Esophagus muscularis mucosa (tissue), 4 donors: ENCODE results near the gene DTNA. TPM values are rescaled to one million over a fixed set of nuclear protein-coding genes. Genes with fewer than 3 reads are reported as not detected.
"Not testable (repeated sequence)": the region's sequence is repeated elsewhere in the genome, so short reads cannot be mapped to it uniquely, and the experiment has no call there.

Experiments used
- DNase-seq: peaks from one replicate; pipeline ENCODE4 v3.0.0-alpha.2; 2017; ENCODE audit errors: extremely low spot score
- H3K27ac ChIP-seq, 4 donors: fragments of 200-600 bp; sonication (generic); replicated peaks in 1 of 4; 1 replicate in 3 of 4; 2 replicates in 1 of 4; pipeline ENCODE4 v1.5.1; 2016 to 2019; ENCODE audit warnings: mild to moderate bottlenecking in 1 of 4
- H3K27me3 ChIP-seq, 4 donors: fragments of 200-600 bp; sonication (generic); one replicate each; pipeline versions ENCODE4 v1.5.1 to v1.6.0; 2016 to 2019
- H3K36me3 ChIP-seq, 4 donors: fragments of 200-600 bp; sonication (generic); one replicate each; pipeline ENCODE4 v1.5.1; 2016 to 2019
- H3K4me1 ChIP-seq, 4 donors: fragments of 200-600 bp; sonication (generic); one replicate each; pipeline ENCODE4 v1.5.1; 2016 to 2019
- H3K4me3 ChIP-seq, 4 donors: fragments of 200-600 bp; sonication (generic); 1 replicate in 2 of 4; 2 replicates in 2 of 4; pipeline ENCODE4 v1.5.1; 2016 to 2019; ENCODE audit warnings: mild to moderate bottlenecking in 4 of 4, moderate library complexity in 1 of 4
- H3K9me3 ChIP-seq, 4 donors: fragments of 200-600 bp; sonication (generic); 1 replicate in 3 of 4; 2 replicates in 1 of 4; pipeline ENCODE4 v1.5.1; 2016 to 2019
- CTCF ChIP-seq, 3 experiments: fragments of 200-600 bp in 2 of 3; fragments of 450-650 bp in 1 of 3; sonication (generic) in 2 of 3; IDR thresholded peaks; one replicate each; pipeline ENCODE4 v1.5.1; 2017 to 2019; ENCODE audit warnings: antibody characterized with exemption in 3 of 3, mild to moderate bottlenecking in 2 of 3, moderate library complexity in 1 of 3
- EP300 ChIP-seq: sonication (generic); formaldehyde crosslinking; IDR thresholded peaks from one replicate; pipeline ENCODE4 v1.6.1; 2017; ENCODE audit warnings: antibody characterized with exemption
- POLR2A ChIP-seq: fragments of 450-650 bp; IDR thresholded peaks from one replicate; pipeline ENCODE4 v1.6.1; 2017; ENCODE audit warnings: antibody characterized with exemption, moderate library complexity, mild to moderate bottlenecking, low read depth
- POLR2AphosphoS5 ChIP-seq, 2 donors: sonication (generic); formaldehyde crosslinking; IDR thresholded peaks; one replicate each; pipeline ENCODE4 v1.6.1; 2017; ENCODE audit warnings: antibody characterized with exemption in 2 of 2
- WGBS: methylation state at CpG from one replicate; pipeline ENCODE4 v1.1.5; 2018; 5-methylcytosine and 5-hydroxymethylcytosine counted together
- intact Hi-C: fragments of 100-400 bp; cut with DNase I; formaldehyde crosslinking; loops from one replicate; pipeline ENCODE4 v1.15.1; 2023
- total RNA-seq, 4 donors: library from RNA; depleted of rRNA; stranded (reverse); fragments of >200 nt; gene quantifications; one replicate each; pipeline versions ENCODE4 v1.1.0 to v1.2.1, GENCODE V29; 2016

The DTNA gene
- total RNA-seq, 4 donors from 2014 or later, result 189 to 284 (median 242) TPM

- 5% methylated on average over 4 of the region's 4 CpGs for WGBS
- Histone ChIP-seq H3K4me1 (peaks cover 34 to 59% (median 54%) of the 10 kb centered on the region in 4 donors), H3K27ac (peak overlapping the region; percentile 81 to 84 (median 82)), H3K27me3 (no peaks in the 10 kb centered on the region), H3K36me3 (no peaks in the 10 kb centered on the region), H3K9me3 (no peaks in the 10 kb centered on the region), H3K4me3 (peak overlapping the region in 3 of 4 donors; percentile 9 to 11 (median 10))
- DNase-seq, result no peak
- intact Hi-C loops, result loop anchor here (5.0 kb wide), 2 partner anchors 50 to 65 kb away; no protein-coding TSS in a partner anchor
- TF ChIP-seq EP300, result no peak
- peak; percentile 54 to 78 for TF ChIP-seq POLR2AphosphoS5 (IDR thresholded peaks at IDR 0.05)
- no peak for TF ChIP-seq CTCF (IDR thresholded peaks at IDR 0.05)
Observed at GRCh38 chr18:34707670-34708069, 2.4 kb upstream of the DTNA start.

- Histone ChIP-seq H3K27me3 (no peaks in the 10 kb centered on the region), H3K27ac (peak overlapping the region; percentile 81 to 84 (median 82)), H3K36me3 (no peaks in the 10 kb centered on the region), H3K4me3 (no peak overlapping the region), H3K9me3 (no peaks in the 10 kb centered on the region), H3K4me1 (peaks cover 34 to 59% (median 54%) of the 10 kb centered on the region in 4 donors)
- TF ChIP-seq POLR2AphosphoS5 (IDR thresholded peaks at IDR 0.05), result peak in 1 of 2 donors; percentile 80
- no peak for TF ChIP-seq CTCF (IDR thresholded peaks at IDR 0.05)
- no peak for TF ChIP-seq EP300
- TF ChIP-seq POLR2A, result no peak
- intact Hi-C loops, result loop anchor here (5.0 kb wide), 2 partner anchors 52 to 63 kb away; no protein-coding TSS in a partner anchor
- DNase-seq, result no peak
- 54% methylated on average over 3 of the region's 3 CpGs for WGBS
Observed at GRCh38 chr18:34709104-34709503, 994 bp upstream of the DTNA start.

- Histone ChIP-seq H3K9me3 (no peaks in the 10 kb centered on the region), H3K36me3 (no peaks in the 10 kb centered on the region), H3K4me3 (peak overlapping the region; percentile 16 to 51 (median 41)), H3K27me3 (no peaks in the 10 kb centered on the region), H3K27ac (peak overlapping the region; percentile 81 to 84 (median 82)), H3K4me1 (peaks cover 34 to 59% (median 54%) of the 10 kb centered on the region in 4 donors)
- WGBS, result 27% methylated on average over 6 of the region's 6 CpGs
- no peak for DNase-seq
- no peak for TF ChIP-seq EP300
- no peak for TF ChIP-seq POLR2AphosphoS5 (IDR thresholded peaks at IDR 0.05)
- TF ChIP-seq POLR2A, result no peak
- TF ChIP-seq CTCF (IDR thresholded peaks at IDR 0.05), result no peak
- intact Hi-C loops, result no loop called here
Observed at GRCh38 chr18:34710458-34710914, 388 bp downstream of the DTNA start.

- no peaks in the 10 kb centered on the region for H3K9me3 ChIP-seq
- no peaks in the 10 kb centered on the region for H3K27me3 ChIP-seq
- no peaks in the 10 kb centered on the region for H3K36me3 ChIP-seq
- H3K4me3 ChIP-seq, result peak overlapping the region; percentile 16 to 51 (median 41)
- WGBS, result 26% methylated on average over 5 of the region's 5 CpGs
- intact Hi-C loops, result no loop called here
- peaks cover 34 to 59% (median 54%) of the 10 kb centered on the region in 4 donors for H3K4me1 ChIP-seq
- TF ChIP-seq EP300 (peak; percentile 33), POLR2AphosphoS5 (IDR thresholded peaks at IDR 0.05) (peak in 1 of 2 donors; percentile 40), CTCF (IDR thresholded peaks at IDR 0.05) (no peak), POLR2A (no peak)
- peak overlapping the region; percentile 81 to 84 (median 82) for H3K27ac ChIP-seq
- no peak for DNase-seq
Observed at GRCh38 chr18:34710934-34711333, 836 bp downstream of the DTNA start.

- 89% methylated on average over 14 of the region's 14 CpGs for WGBS
Observed at GRCh38 chr18:34716111-34716510, 6.0 kb downstream of the DTNA start.

More at GRCh38 chr18:34716111-34716510, 6.0 kb downstream of the DTNA start:
- peaks cover 0 to 16% (median 10%) of the 10 kb centered on the region in 4 donors for H3K4me1 ChIP-seq
- H3K9me3 ChIP-seq, H3K27ac ChIP-seq, H3K27me3 ChIP-seq, H3K36me3 ChIP-seq, intact Hi-C loops, H3K4me3 ChIP-seq, DNase-seq: not testable (repeated sequence)
